GM18868 (cell line): Measurements from ENCODE around the gene PARP1.
"Not testable (repeated sequence)": the region's sequence is repeated elsewhere in the genome, so short reads cannot be mapped to it uniquely, and the experiment has no call there.

Source experiments
- ATAC-seq: cut with Tn5 transposase; IDR thresholded peaks from one replicate; pipeline ENCODE4 v1.9.1; 2021; ENCODE audit warnings: mild to moderate bottlenecking, moderate library complexity; ENCODE audit not compliant: unreplicated experiment

Gene PARP1

DNA sequence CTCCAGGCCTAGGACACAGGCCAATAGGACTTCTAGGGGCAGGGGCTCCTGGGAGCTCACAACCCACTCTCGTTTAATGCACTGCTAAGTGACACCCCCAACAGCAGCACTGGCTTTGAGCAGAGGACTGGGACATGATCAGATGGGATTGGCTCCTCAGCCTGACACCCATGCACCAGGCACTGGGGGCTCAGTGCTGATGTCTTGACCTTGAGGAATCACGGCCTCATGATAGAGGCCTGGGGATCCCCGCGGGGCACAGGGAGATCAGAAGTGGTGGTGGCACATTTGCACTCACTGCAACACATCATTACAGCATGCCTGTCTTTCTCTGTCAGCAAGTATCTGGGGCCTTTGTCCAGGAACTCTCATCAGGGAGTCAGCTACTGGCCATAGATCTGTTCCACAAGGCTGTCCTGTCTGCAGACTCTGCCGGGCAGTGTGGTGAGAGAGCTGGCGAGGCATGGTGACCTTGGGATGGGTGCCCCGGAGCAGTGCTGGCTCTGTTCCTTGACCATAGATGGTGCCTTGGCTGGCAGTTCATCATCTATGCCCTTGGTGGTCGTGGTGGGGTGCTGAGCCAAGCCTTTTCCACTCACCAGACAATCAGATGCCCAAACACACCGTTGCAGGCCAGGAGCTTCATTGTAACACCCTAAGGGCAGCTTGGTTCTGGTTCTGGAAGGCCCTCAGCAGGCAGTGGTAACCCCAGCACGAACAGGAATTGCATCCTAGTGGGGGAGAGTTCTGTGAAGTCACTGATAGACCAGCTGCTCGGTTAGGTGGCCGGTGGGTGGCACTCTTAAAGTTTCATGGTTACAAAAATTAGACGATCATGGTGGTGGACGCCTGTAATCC lies 22.2 kb upstream of the PARP1 start:
- no peak for ATAC-seq

DNA sequence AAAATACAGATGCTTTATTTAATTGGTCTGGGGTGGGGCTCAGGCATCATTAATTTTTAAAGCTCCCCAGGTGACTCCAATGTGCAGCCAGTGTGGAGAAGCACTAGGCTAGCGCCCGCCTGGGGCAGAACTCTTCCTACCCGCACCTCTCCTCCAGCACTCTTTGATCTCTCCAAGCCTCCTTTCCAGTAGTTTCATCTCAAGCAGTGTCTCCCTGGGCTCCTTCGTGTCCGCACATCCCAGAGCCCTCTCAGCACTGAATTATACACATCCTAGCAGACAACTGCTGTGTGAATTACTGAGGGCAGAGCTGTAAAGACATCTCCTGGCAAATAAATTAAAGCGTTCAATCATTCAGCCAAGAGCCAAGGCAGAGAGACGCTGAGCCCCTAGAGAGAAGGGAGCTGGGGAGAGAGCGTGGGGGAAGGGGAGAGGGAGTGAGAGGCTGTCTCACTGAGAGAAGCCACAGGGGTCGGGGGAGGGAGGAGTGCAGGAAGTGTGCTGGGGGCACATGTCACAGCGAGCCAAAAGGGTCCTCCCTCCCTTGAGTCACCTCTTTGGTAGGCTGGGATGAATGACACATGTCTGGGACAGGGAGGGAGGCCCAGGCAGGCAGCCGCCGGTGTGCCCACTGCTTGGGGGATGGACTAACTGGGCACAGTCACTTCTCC lies 21.0 kb upstream of the PARP1 start:
- no peak for ATAC-seq

DNA sequence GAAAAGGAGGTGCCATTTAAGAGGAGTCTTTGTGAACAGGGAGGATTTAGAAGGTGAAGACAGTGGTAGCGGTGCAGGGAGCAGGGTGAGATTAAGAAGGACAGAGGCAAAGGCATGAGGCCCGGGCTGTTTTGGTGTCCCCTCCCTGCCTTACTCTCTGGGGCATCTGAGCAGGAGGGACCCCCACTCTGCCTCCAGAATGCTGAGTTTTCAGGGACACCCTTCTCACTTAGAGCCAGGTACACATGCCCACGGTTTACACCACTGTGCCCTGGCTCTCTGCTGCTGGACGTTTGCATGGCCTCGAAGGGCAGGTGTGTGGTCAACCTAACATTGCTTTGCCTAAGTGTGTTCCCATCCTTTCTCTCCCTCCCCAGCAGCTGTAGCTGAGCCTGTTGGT lies 20.5 kb upstream of the PARP1 start:
- ATAC-seq: no peak

DNA sequence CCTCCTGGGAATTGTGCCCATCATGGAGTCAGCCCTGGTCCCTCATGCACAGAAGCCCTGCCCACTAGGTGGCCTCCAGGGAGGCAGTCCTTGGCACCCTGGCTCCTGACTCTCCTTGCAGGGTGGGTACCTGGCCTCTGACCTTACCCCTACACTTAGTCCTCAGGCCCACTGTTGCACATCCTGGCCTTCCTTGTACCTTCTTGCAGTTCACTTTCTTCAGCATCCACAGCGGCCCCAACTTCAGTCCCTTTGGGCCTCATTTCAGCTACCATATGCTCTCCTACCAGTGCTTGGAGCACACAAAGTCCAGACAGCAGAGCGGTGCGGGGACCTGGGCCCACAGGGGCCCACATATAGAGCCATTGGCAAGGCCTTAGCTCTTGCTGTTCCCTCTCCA lies 19.2 kb upstream of the PARP1 start:
- ATAC-seq: no peak

DNA sequence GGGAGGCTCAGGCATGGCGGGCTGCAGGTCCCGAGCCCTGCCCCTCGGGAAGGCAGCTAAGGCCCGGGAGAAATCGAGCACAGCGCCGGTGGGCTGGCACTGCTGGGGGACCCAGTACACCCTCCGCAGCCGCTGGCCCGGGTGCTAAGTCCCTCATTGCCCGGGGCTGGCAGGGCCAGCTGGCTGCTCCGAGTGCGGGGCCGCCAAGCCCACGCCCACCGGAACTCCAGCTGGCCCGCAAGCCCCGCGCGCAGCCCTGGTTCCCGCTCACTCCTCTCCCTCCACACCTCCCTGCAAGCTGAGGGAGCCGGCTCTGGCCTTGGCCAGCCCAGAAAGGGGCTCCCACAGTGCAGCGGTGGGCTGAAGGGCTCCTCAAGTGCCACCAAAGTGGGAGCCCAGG lies 18.5 kb upstream of the PARP1 start:
- not testable (repeated sequence) for ATAC-seq

DNA sequence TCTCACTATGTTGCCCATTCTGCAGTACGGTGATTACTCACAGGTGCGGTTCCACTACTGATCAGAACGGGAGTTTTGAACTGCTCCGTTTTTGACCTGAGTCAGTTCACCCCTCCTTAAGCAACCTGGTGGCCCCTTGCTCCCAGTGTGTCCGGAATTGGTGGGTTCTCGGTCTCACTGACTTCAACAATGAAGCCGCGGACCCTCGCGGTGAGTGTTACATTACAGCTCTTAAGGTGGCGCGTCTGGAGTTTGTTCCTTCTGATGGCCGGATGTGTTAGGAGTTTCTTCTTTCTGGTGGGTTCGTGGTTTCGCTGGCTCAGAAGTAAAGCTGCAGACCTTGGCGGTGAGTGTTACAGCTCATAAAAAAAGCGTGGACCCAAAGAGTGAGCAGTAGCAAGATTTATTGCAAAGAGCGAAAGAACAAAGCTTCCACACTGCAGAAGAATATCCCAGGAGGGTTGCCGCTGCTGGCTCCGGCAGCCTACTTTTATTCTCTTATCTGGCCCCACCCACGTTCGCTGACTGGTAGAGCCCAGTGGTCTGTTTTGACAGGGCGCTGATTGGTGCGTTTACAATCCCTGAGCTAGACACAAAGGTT lies 17.6 kb upstream of the PARP1 start:
- no peak for ATAC-seq

DNA sequence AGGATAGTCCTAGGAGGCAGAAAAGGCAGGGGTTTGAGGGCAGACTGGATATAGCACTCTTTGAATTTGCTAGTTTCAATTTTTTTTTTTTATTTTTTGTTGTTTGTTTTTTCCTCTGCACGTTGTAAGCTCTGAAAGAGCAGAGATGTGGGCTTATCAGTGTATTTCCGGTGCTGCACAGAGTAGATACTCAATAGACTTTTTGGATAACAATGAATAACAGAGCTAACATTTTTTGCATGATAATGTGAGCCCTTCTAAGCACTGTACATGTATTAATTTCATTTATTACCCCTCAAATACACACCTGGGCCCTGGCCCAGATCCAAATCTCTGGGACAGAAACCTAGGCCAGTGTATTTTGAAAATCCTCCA lies 17.1 kb upstream of the PARP1 start:
- ATAC-seq: no peak

DNA sequence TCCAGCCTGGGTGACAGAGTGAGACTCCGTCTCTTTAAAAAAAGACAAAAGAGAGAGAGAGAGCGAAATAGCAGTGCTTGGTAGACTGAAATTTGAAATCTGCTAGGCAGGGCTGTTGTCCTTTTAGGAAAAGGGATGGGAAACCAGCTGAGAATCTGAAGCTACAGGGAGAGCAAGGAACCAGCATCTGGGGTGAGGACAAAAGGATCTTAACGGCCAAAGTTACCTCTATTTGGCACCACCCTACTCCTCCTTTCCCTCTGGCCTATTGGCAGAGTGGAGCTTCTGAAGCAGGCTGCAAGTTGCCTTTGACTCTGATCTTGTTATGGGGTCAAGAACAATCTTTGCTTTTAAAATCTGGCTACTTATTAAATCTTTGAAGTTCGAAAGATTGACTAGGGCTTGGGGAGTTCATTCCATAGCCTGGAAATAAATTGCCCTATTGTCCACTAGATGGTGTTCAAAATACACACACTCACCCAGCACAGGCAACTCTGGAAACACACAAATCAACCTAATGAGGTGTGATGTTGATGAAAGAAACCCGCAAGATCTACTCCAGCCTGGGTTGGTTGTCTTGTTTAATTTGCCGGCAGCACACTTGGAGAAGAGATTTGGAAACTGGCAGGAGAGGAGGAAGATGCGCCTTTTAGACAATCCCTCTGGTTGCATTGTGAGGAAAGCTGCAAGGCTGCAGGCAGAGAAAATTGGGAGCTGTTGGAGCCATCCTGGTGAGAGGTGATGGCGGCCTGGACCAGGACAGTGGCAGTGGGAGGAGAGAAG lies 16.5 kb upstream of the PARP1 start:
- peak; percentile 56 for ATAC-seq

DNA sequence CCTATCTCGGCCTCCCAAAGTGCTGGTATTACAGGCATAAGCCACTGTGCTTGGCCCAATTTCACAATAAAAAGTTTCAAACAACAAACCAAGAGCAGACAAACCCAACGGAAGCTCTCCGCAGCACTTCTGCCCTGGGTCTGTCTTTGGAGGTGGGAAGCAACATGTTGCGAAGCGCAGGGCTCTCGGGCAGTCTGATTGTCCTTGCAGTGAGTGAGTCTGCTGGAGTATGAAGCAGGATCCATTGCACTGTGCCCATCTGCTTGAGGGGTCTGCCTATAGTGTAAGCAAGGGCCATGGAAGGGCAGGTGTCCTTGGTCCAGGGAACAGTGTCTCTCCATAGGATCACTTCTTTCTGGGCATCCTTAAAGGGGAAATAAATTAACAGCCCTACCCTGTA lies 14.6 kb upstream of the PARP1 start:
- ATAC-seq: no peak

DNA sequence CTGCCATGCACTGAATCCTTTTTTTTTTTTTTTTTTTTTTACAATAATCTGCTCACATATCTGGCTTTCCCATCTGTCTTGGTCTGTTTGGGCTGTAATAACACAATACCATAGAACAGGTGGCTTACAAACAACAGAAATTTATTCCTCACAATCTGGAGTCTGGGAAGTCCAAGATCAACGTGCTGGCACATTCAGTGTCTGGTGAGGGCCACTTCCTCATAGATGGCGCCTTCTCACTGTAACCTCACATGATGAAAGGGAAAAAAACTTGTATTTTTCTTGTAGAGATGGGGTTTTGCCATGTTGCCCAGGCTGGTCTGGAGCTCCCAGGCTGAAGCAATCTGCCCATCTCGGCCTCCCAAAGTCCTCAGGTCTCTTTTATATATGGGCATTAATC lies 13.0 kb upstream of the PARP1 start:
- ATAC-seq: no peak

DNA sequence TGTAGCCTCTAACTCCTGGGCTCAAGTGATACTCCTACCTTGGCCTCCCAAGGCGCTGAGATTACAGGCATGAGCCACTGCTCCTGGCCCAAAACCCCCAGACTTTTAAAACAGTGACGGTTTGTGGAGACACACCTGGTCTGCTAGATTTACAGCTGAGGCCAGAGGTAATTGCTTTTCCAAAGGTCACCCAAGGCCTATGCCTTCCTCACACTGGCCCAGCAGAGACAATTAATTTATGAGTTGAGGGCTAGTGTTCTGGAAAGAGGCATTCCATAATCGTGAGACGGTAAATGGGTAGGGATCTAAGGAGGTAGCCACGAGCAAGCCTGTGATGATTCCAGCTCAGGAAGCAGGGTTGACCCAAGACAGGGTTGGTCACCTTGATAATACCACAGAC lies 12.4 kb upstream of the PARP1 start:
- ATAC-seq: no peak

DNA sequence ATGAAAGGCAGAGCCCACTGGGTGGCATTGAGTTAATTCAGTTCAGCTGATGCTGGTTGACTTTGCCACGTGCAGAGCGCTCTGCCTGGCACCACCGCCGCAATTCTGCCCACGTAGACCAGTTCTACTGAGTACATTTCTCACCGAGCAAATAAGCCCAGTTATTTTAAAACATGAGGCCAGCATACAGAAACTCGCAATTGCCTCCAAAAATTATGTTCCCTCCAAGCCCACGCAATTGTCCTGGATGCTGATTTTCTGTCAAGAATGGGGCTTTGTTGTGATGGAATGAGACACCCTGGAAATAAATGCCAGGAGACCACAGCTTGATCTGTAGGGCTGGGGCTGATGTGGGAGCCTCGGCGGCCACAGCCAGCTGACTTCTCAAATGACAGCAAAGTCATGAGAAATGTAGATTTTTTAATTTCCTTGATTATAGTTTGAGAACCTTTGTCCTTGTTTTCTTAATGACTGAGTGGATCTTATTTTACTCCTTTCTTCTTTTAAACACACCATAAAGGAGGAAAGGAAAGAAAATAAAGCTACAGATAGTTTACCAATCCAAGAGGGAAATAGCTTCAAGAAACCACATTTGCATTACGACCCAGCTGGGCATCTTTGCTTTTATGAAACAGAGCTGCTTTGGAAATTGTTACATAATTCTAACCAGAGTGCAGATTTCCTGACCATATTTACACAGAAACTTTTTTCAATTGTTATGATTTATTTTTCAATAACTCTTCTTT lies 11.6 kb upstream of the PARP1 start:
- ATAC-seq: no peak

DNA sequence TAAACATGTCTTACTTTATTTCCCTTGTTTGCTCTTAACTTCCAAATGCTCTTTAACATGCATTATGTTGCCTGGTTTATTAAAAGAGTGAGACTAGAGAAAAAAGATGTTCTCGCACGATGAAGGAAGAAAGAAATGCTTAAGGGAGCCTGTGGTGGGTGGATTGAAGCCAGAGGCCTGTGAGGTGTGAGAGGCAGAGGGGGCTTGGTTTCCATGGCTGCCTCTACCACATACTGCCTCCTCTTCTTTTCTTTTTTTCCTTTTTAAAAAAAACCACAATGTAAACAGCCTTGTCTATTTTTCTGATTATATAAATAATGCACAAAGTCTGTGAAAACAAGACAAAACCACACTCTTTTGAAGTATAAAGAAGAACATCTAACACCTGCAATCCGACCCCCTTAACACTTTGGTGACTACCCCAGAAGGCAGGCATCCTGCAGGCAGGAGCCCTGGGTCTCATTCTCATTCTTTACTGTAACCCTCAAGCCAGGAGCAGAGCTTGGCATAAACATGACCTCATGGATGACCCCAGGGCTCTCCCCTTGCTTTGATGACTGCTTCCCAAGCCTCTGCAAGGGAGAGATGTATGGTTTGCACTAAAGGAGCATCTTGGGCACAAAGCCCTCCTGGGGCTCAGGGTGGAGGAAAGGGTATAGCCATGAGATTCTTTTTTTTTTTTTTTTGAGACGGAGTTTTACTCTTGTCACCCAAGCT lies 10.1 kb upstream of the PARP1 start:
- ATAC-seq: no peak

DNA sequence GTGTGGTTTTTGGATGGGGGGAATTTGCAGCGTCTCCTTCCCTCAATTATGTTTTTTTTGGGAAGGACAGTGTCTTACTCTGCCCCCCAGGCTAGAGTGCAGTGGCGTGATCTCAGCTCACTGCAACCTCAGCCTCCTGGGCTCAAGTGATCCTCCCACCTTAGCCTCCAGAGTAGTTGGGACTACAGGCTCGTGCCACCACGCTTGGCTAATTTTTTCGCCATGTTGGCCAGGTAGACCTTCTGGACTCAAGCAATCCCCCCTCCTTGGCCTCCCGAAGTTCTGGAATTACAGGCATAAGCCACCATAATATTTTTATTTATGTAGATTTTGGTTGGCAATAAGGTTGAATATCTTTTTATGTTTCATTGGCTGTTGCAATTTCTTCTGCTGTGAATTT lies 9.5 kb upstream of the PARP1 start:
- ATAC-seq: no peak

DNA sequence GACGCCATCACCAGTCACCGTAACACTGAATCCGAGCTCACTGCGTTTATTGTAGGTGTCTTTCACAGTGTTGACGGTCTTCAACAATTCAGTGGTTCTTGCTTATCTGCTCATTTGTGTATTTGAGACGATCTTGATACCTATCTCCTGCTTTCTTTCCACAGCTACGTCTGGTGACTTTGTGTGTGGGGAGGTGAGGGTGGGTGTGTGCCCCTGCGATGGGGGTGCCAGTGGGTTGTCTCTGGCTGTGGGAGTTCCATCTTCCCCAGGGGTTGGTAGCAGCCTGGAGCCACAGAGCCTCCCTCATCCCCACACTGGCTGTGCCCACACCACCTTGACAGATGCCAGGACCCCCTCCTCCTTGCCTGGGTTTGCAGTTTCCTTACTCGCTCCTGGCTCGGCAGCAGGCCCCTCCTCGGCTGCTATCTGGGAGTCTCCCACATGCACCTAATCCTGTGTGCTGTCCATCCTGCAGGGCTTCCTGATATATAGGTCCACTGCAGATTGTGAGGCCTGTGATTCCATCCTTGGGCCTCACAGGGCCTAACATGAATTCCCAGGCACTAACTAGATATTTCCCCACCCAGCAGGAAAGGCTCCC lies 6.3 kb upstream of the PARP1 start:
- no peak for ATAC-seq

DNA sequence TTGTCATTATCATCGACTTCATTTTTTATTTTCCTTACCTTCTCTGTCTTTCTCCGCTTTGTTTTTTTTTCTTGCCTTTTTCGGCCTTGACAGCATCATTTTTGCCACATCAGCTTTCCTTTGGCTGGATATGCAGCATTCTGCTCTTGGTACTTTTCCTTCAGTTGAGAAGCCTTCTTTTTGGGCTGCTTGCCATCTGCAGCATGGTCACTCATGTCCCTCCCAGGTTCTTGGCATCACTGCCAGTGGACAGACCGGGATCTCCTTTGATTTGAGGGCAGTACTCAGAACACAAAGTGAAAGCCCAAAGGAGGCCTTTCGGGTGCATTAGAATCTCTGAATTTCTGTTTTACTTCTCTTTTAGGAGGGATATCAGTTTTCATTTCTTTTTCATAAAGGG lies 3.7 kb upstream of the PARP1 start:
- ATAC-seq: no peak

DNA sequence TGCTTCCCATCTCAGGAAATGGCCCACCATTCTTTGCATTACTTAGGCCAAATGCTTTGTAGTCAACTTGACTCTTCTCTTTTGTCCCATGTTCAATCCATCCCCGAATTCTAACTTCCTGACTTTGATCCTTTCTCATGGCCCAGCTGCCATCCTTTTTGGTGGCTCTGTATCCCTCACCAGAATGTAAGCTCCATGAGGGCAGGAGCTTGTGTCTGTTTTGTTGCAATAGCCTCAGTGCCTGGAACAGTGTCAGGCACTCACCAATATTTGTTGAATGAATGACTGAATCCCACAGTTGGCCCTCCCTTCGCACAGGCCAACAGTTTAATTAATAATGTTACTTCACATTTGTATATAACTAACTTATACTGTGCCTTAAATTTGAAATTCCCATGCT lies 3.1 kb upstream of the PARP1 start:
- ATAC-seq: no peak

DNA sequence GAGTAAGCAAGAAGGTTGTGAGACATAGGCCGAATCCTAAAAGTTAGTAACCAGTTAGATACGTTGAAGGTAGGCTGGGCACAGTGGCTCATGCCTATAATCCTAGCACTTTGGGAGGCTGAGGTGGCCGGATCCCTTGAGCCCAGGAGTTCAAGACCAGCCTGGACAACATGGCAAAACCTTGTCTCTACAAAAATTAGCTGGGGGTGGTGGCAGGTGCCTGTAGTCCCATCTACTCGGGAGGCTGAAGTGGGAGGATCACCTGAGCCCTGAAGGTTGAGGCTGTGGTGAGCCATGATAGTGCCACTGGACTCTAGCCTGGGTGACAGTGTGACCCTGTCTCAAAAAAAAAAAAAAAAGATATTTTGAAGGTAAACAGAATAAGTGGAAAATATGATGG lies 1.5 kb upstream of the PARP1 start:
- no peak for ATAC-seq

DNA sequence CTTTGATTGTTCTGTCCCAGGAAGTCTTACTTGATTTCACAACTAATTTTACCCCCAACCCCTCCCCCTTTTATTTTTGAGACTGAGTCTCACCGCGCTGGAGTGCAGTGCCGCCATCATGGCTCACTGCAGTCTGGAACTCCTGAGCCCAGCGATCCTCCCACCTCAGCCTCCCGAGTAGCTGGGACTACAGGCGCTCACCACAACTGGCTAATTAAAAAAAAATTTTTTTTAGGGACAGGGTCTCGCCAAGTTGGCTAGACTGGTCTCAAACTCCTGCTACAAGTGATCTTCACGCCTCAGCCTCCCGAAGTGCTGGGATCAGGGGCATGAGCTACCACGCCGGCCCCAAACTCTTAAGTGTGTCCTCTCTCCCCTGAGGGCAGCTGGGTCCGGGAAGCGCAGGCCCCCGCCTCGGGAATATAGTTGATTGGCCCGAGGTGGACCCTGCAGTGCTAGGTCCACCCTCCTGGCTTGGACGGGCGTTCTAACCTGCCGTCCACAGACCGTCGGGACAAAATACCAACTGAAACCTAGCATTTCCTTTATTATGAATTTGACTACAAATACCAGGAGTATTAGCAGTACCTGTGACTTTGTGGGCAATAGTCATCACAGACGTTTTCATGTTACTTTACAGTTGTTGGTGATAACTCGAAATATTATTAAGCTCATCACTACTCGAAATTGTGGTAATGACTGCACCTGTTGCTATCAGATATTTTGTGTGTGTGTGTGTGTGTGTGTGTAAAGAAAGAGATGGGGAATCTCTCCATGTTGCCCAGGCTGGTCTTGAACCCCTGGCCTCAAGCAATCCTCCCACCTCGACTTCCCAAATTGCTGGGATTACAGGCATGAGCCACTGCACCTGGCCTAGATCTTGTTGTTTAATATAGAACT lies 642 bp upstream of the PARP1 start:
- no peak for ATAC-seq
